ENCODE measurements around the gene CNOT2.

- no peak for TF ChIP-seq CTCF (conservative IDR thresholded peaks at IDR 0.05)
- no peak for TF ChIP-seq EZH2 (IDR thresholded peaks at IDR 0.05; ENCODE audit: low read depth)
Observed at GRCh38 chr12:70338531-70338930, 95.3 kb downstream of the CNOT2 start.
